Measurements from ENCODE around the gene AGAP3. TPM values are rescaled to one million over a fixed set of nuclear protein-coding genes. Genes with fewer than 3 reads are reported as not detected.

Gene AGAP3
- polyA plus RNA-seq, 1 experiment = 52.1 TPM

- POLR2A ChIA-PET = no interaction called here
- DNase-seq (ENCODE audit: low read depth) = no peak
- Histone ChIP-seq H3K4me3 (ENCODE audit: low read depth, low read length) (no peak overlapping the region), H3K36me3 (ENCODE audit: control insufficient read depth, insufficient read depth, low read length) (no peaks in the 10 kb centered on the region), H3K27me3 (ENCODE audit: control insufficient read depth, insufficient read depth, low read length) (peaks cover 18% of the 10 kb centered on the region)
- CTCF ChIA-PET = interaction anchor here (1.4 kb wide), 1 partner anchor 18 kb away, joined by 4 read pairs; no protein-coding TSS in a partner anchor
- no peak for TF ChIP-seq CTCF (IDR thresholded peaks at IDR 0.05; ENCODE audit: insufficient read depth, low read depth, low read length)
These were observed 101.4 kb downstream of the AGAP3 start for GRCh38 chr7:151187409-151188251.

GRCh38 chr7:151188252-151188542 lies 101.9 kb downstream of the AGAP3 start:
- CTCF ChIA-PET = interaction anchor here (1.4 kb wide), 1 partner anchor 18 kb away, joined by 4 read pairs; no protein-coding TSS in a partner anchor
- DNase-seq (ENCODE audit: low read depth) = no peak
- no peak overlapping the region for H3K4me3 ChIP-seq (ENCODE audit: low read depth, low read length)
- H3K36me3 ChIP-seq (ENCODE audit: control insufficient read depth, insufficient read depth, low read length) = no peaks in the 10 kb centered on the region
- TF ChIP-seq CTCF (IDR thresholded peaks at IDR 0.05; ENCODE audit: insufficient read depth, low read depth, low read length) = no peak
- peaks cover 16% of the 10 kb centered on the region for H3K27me3 ChIP-seq (ENCODE audit: control insufficient read depth, insufficient read depth, low read length)
- POLR2A ChIA-PET = no interaction called here

- no peak for DNase-seq (ENCODE audit: low read depth)
- POLR2A ChIA-PET = no interaction called here
- Histone ChIP-seq H3K27me3 (ENCODE audit: control insufficient read depth, insufficient read depth, low read length) (peaks cover 18% of the 10 kb centered on the region), H3K36me3 (ENCODE audit: control insufficient read depth, insufficient read depth, low read length) (no peaks in the 10 kb centered on the region), H3K4me3 (ENCODE audit: low read depth, low read length) (no peak overlapping the region)
- CTCF ChIA-PET = no interaction called here
- TF ChIP-seq CTCF (IDR thresholded peaks at IDR 0.05; ENCODE audit: insufficient read depth, low read depth, low read length) = no peak
These were observed 102.8 kb downstream of the AGAP3 start for GRCh38 chr7:151189038-151189437.

GRCh38 chr7:151191544-151191943 lies 105.3 kb downstream of the AGAP3 start:
- Histone ChIP-seq H3K36me3 (ENCODE audit: control insufficient read depth, insufficient read depth, low read length) (no peaks in the 10 kb centered on the region), H3K4me3 (ENCODE audit: low read depth, low read length) (no peak overlapping the region), H3K27me3 (ENCODE audit: control insufficient read depth, insufficient read depth, low read length) (peaks cover 33% of the 10 kb centered on the region)
- TF ChIP-seq CTCF (IDR thresholded peaks at IDR 0.05; ENCODE audit: insufficient read depth, low read depth, low read length) = no peak
- ChIA-PET CTCF (interaction anchor here (1.3 kb wide), 1 partner anchor 67 kb away, joined by 3 read pairs; no protein-coding TSS in a partner anchor), POLR2A (no interaction called here)
- DNase-seq (ENCODE audit: low read depth) = no peak

- no peak for TF ChIP-seq CTCF (IDR thresholded peaks at IDR 0.05; ENCODE audit: insufficient read depth, low read depth, low read length)
- no peaks in the 10 kb centered on the region for H3K36me3 ChIP-seq (ENCODE audit: control insufficient read depth, insufficient read depth, low read length)
- DNase-seq (ENCODE audit: low read depth) = no peak
- POLR2A ChIA-PET = no interaction called here
- CTCF ChIA-PET = interaction anchor here (1.3 kb wide), 1 partner anchor 68 kb away, joined by 3 read pairs; no protein-coding TSS in a partner anchor
- no peak overlapping the region for H3K4me3 ChIP-seq (ENCODE audit: low read depth, low read length)
- peaks cover 35% of the 10 kb centered on the region for H3K27me3 ChIP-seq (ENCODE audit: control insufficient read depth, insufficient read depth, low read length)
These were observed 105.8 kb downstream of the AGAP3 start for GRCh38 chr7:151192002-151192539.

Data from BJ (cell line).